ENCODE results near the gene DDTL.
"Not testable (repeated sequence)": the region's sequence is repeated elsewhere in the genome, so short reads cannot be mapped to it uniquely, and the experiment has no call there.

Gene DDTL

DNA sequence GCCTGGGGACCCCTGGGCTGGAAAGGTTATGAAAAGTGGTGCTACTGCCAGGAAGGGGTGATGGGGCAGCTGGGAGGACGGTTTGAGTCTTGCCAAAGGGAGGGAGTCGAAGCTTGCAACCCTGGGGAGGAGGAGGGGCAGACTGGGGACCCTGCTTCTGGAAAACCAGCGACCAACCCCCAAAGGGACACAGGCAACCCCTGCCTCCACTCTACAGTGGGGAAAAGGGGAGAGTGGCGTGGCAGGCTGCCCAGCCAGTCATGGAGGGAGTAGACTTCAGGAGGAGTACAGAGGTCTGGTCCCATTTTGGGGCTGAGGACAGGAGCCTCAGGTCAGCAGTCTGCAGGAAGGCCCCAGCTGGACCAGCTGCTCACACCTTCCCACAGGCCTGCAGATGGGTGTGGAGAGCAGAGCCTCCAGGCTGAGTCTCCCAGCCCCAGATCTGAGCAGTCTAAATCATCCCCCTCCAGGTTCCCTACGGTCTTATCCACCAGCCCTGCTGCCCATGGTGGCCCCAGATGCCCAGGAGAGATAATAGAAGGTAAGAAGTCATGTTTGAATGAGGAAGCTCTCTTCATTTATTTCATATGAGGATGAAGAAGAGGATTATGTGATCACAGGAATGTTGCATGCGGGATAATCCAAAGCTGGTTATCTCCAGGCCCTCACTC, 4.3 kb downstream of the DDTL start:
- DNase-seq: no peak

DNA sequence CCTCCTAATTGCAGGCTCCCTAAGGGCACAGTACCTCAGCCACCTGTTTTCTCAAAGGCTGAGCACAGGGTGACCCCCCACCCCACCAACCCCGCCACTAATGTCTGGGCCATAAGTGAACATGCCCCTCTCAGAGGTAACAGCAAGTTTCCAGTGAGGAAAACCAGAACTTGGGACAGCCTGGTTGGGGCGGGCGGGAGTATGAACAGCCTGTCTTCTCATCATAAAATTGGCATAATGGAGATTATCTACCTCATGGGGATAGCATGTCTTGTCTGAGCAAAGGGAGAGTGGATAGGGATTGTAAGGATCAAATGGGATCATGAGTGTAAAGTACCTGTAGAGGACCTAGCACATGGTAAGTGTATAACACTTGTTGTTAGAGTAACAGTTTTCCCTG, 5.2 kb downstream of the DDTL start:
- DNase-seq: not testable (repeated sequence)

- not testable (repeated sequence) for DNase-seq
These were observed 7.7 kb downstream of the DDTL start, which contains the start of gene DDT for GRCh38 chr22:23974345-23974744. TSS of gene DDT (minus strand) at chr22:23974441. CDS start at chr22:23974414, 27 bp downstream.

- not testable (repeated sequence) for DNase-seq
These were observed 8.2 kb downstream of the DDTL start for GRCh38 chr22:23974836-23975352.

DNA sequence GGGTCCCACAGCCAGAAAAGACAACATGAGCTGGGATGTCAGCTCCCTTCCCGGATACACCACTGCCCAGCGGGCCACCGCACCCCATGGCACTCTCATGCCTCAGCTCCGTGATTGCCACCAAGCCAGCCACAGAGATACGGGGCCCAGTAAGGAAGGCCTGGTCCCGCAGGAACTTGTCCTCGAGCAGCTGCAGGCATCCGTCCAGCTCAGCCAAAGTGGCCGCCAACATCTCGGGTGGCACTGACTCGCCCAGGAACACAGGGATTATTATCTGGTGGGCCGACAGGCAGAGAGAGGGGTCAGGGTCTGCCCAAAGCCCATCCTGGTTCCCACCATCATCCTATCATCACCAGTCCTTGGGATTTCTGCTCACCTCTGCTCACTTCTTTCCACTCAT, 10.6 kb downstream of the DDTL start:
- DNase-seq: not testable (repeated sequence)

GRCh38 chr22:23979557-23980240, 13.0 kb downstream of the DDTL start, which contains the start of gene GSTT2:
TSS of gene GSTT2 (plus strand) at chr22:23980134.
- not testable (repeated sequence) for DNase-seq

DNA sequence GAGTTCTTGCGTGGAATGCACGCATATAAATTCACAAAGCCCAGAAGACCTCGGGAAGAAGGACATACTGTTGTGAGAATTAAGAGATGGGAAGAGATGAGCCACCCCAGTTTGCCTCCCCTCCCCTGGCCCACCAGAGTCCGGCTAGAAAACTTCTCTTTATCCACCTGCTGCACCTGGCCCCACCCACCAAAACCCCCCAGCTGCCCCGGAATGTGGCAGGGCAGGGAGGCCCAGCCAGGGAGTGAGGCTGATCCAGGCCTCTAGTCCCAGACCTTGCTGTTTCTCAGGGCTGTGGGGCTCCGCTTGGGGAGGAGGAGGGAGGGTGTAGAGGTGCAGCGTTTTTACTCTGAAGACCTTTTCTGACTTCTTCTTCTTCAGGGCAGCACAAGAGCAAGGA, 13.9 kb downstream of the DDTL start:
- not testable (repeated sequence) for DNase-seq

DNA sequence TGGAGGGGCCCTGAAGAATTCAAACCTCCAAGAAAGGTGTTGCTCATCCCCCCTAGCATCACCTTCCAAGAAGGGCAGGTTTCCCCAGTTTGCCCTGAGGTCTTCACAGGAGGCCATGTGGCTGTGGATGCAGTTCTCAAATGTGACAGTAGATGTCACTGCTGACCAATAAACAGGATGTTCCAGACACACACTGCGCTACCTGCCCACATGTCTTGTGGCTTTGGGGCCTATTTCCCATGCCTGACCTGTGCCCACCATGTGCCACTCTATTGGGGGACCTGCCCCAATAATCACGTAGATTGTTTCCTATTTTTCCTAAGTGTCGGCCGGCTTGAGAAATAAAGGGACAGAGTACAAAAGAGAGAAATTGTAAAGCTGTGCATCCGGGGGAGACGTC, 17.7 kb downstream of the DDTL start:
- DNase-seq: no peak

GRCh38 chr22:23986089-23986488, 19.4 kb downstream of the DDTL start:
- DNase-seq: not testable (repeated sequence)

GRCh38 chr22:23986538-23987178, 20.0 kb downstream of the DDTL start:
- DNase-seq: not testable (repeated sequence)

DNA sequence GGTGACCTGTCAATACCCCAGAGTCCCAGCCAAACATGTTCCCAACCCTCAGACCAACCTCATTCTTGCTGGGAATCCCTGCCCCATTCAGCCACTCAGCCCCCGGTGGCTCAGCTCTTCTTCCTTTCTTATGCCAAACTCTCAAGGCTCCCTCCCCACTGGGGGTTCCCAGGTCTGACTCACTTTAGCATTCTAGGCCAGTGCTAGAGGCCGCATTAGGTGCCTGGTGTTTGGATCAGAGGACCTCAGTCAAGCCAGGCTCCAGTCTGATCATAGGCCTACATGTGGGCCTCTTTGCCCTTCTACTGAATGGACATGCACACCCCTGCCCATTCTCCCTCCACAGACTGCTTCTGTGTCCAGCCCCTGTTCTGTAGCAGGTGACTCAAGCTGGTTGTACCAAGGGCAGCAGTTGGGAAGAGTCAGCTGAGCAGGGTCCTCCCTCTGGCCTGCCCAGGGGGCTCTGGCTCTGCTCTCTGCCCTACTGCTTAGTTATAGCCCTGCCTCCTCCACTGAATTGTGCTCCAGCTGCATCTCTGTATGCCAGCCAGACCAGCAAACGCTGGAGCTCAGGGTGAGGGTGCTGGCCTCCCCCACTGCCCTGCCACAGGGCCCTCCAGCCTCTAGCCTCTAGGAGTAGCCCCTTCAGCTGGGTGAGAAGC, 23.0 kb downstream of the DDTL start:
- not testable (repeated sequence) for DNase-seq

DNA sequence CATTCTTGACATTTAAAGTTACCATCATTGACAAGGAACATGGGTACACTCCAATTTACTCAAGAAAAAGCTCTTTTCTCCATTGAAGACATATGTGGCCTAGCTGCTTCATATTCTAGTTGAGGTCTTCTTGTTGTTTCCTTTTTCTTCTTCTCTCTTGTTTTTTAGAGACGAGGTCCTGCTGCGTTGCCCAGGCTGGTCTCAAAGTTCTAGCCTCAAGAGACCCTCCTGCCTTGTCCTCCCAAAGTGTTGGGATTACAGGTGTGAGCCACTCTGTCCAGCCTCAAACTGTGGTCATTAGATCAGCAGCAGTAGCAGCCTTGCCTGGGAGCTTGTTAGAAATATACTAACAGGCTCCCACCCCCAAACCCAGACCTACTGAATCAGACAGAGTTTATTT, 26.4 kb downstream of the DDTL start:
- DNase-seq: not testable (repeated sequence)

DNA sequence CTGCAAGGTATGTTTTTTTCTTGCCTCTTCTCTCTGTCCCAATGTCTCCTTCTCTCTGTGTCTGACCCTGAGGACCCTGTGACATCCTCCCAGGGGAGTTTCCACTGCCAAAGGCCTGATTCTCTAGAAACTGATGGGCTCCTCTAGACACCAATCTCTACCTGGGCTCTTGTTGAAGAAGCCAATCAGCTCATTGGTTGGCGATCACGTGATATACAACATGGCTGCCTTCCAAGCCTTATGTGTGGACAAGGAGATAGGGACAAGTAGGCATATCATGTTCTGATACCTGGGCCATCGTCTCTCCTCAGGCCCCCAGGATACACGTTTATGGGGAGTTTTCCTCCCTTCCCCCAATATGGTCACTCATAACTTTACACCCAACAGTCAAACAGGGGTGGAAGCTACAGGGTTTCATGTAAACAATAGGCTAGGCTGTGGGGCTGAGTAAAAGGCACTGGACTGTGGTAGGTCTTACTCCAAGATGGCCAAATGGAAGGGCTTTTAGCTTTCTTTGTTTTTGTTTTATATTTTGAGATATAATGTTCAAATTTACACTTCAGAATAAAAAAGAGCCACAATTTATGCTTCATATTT, 27.0 kb downstream of the DDTL start:
- not testable (repeated sequence) for DNase-seq

DNA sequence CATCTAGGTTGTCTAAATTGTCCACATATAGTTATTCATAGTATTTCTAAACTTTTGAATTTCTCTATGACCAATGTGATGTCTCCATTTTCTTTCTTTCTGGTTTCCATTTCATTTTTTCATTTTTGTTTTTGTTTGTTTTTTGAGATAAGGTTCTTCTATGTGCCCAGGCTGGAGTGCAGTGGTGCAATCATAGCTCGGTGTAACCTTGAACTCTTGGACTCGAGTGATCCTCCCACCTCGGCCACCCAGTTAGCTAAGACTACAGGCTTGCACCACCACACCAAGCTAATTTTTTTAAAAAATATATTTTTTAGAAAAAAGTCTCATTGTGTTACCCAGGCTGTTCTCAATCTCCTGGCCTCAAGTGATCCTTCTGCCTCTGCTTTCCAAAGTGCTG, 30.4 kb downstream of the DDTL start:
- no peak for DNase-seq

GRCh38 chr22:23999779-24000178, 33.1 kb downstream of the DDTL start:
- not testable (repeated sequence) for DNase-seq

GRCh38 chr22:24001314-24001713, 34.6 kb downstream of the DDTL start:
- no peak for DNase-seq

DNA sequence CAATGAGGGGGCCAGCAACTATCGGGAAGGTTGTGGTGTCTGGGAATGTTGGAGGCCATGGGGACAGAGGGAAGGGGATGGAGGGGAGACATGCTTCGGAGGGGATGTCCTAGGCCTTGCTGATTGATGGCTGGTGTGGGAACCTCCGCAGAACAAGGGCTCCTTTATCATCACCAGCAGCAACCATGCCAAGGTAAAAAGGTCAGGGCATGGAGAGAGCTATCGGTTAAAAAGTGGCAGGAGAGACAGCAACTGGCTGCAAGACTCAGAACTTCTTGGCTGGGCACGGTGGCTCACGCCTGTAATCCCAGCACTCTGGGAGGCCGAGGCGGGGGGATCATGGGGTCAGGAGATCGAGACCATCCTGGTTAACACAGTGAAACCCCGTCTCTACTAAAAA, 35.6 kb downstream of the DDTL start:
- no peak for DNase-seq

DNA sequence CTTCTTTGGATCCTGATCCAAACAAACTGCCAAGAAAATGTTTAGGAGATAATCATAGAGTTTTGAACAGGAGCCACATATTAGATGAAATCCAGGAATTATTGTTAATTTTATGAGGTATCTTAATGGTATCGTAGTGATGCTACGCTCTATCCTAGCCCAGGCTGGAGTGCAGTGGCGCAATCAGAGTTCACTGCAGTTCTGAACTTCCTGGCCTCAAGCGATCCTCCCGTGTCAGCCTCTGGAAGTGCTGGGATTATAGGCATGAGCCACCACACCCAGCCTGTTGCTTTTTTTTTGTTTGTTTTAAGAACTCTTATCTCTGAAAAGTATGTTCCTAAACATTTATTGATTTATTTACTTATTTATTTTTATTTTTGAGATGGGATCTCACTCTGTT, 36.2 kb downstream of the DDTL start:
- no peak for DNase-seq

DNA sequence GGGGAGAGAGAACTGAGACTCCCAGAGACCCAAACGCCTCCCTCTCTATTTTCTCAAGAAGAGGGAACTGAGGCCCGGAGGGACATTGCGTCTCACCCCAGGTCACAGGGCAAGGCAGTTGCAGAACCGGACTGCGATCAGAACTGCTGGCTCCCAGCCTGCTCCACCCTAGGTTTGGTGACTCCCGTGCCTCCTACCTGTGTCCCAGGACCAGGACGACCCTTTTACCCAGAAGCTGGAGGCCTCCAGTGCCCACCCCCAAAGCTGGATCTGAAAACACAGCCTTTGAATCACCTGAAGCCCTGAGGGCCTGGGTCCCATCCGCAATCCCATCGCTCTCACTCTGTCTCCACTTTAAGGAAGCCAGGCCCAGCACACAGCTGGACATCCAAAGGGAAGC, 37.2 kb downstream of the DDTL start:
- no peak for DNase-seq

DNA sequence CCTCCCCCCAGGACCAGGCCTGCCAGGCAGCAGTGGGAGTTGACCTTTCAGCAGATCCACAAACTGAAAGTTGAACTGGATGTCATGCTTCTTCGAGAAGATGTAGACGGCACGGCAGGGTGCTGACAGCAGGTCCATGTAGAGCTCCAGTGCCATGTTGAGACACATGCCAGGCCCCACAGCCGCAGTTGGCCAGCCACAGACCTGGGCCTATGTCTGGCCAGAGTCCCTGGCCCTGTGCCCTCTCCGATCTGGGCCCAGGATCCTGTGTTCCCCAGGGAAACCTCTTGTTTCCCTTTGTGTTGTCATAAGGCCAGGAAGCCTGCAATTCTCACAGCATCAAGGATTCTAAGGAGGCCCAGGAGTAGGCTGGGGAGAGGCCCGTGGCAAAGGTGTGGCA, 38.5 kb downstream of the DDTL start, which contains the start of gene GSTT4:
GSTT4 (minus strand) TSS at position 253 of the 400 bp plus-strand sequence; CDS start at position 156, 97 bp downstream.
- no peak for DNase-seq

DNA sequence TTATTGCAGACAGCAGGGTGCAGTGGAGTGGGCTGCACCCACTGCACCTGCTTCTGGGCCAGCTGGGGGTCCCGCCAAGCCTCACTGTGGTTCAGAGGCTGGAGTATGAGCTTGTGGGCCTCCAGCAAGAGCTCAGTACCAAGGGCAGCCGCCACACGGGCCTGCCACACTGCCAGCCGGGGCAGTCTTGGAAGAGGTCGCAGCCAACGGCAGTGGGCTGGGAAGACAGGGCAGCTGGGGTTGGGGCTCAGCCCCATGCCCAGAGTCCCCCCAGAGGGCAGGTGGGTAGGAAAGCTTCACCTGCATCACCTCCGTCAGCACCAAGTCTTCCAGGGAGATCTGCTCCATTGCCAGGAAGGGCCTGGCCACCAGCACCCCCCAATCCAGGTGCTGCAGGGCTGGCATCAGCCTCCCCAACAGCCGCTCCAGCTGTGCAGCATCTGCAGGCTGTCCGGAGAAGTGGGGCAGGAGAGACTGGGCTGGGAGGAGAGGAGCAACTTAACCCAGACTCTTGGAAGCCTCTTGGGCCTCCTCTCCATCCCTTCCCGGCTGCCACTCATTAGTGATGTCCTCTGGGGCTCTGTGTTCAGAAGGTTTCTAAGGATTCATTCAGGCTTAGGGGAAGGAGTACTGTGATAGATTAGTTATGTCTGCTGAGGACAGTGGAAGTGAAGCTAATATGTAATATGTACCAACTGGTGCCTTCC, 39.7 kb downstream of the DDTL start:
- DNase-seq: no peak

GRCh38 chr22:24006914-24007214, 40.2 kb downstream of the DDTL start:
- DNase-seq: no peak
